SK-N-SH (cell line): ENCODE measurements around the gene R3HDM4. TPM values are rescaled to one million over a fixed set of nuclear protein-coding genes. Genes with fewer than 3 reads are reported as not detected.

Experiments used
- CTCF ChIA-PET: fragments of 300-600, 350-600 bp; formaldehyde crosslinking; extraction: SDS; loops from one replicate; lab custom pipeline; 2021; lab: Yijun Ruan, JAX
- POLR2A ChIA-PET: fragments of 350-600 bp; sonication (Branson Sonifier 250); formaldehyde crosslinking; extraction: SDS; loops from one replicate; lab custom pipeline; 2020; ENCODE audit warnings: antibody characterized with exemption, inconsistent platforms; lab: Yijun Ruan, JAX
- DNase-seq: peaks from one replicate; pipeline ENCODE4 v3.0.0; 2012
- H2AFZ ChIP-seq: fragments of 200-600 bp; sonication (generic); 2 replicates; pipeline ENCODE4 v1.8.1; 2016; ENCODE audit warnings: antibody characterized with exemption, mild to moderate bottlenecking, low read depth
- H3F3A ChIP-seq: fragments of 200-600 bp; sonication (generic); replicated peaks from 2 replicates; pipeline ENCODE3; 2016; ENCODE audit warnings: antibody characterized with exemption, mild to moderate bottlenecking; ENCODE audit not compliant: insufficient read depth
- H3K27ac ChIP-seq, 2 experiments: fragments of 200-500 bp in 1 of 2; fragments of 200-600 bp in 1 of 2; sonication (Bioruptor generic) in 1 of 2; sonication (generic), shearing (Covaris generic) in 1 of 2; 2 replicates each; pipeline versions ENCODE4 v1.5.1 to v1.6.1; 2014 to 2016; ENCODE audit warnings: low read depth in 2 of 2, inconsistent platforms in 1 of 2, low read length in 1 of 2, mild to moderate bottlenecking in 1 of 2, mixed read lengths in 1 of 2
- H3K27me3 ChIP-seq: fragments of 200-600 bp; sonication (generic), shearing (Covaris generic); 2 replicates; pipeline ENCODE4 v1.6.1; 2016; ENCODE audit warnings: mixed run types; ENCODE audit not compliant: insufficient read depth
- H3K36me3 ChIP-seq, 2 experiments: fragments of 200-500 bp in 1 of 2; fragments of 200-600 bp in 1 of 2; sonication (Bioruptor generic) in 1 of 2; sonication (generic) in 1 of 2; replicated peaks in 1 of 2; 2 replicates each; pipeline versions ENCODE3 to v1.5.1; 2014 to 2016; ENCODE audit warnings: low read length in 1 of 2, mild to moderate bottlenecking in 1 of 2; ENCODE audit not compliant: insufficient read depth in 2 of 2, control insufficient read depth in 1 of 2
- H3K4me1 ChIP-seq, 2 experiments: fragments of 200-500 bp in 1 of 2; fragments of 200-600 bp in 1 of 2; sonication (Bioruptor generic) in 1 of 2; sonication (generic), shearing (Covaris generic) in 1 of 2; 2 replicates each; pipeline versions ENCODE4 v1.5.1 to v1.6.1; 2014 to 2016; ENCODE audit warnings: low read depth in 1 of 2, low read length in 1 of 2, mixed run types in 1 of 2; ENCODE audit not compliant: insufficient read depth in 2 of 2, control insufficient read depth in 1 of 2
- H3K4me2 ChIP-seq: fragments of 200-600 bp; sonication (generic), shearing (Covaris generic); 2 replicates; pipeline ENCODE4 v1.6.1; 2017; ENCODE audit warnings: mixed run types
- H3K4me3 ChIP-seq, 2 experiments: fragments of 200-500 bp in 1 of 2; fragments of 200-600 bp in 1 of 2; sonication (Bioruptor generic) in 1 of 2; sonication (generic), shearing (Covaris generic) in 1 of 2; 2 replicates each; pipeline versions ENCODE4 v1.5.1 to v1.8.1; 2014 to 2016; ENCODE audit warnings: low read depth in 2 of 2, inconsistent platforms in 1 of 2, low read length in 1 of 2, mild to moderate bottlenecking in 1 of 2, mixed read lengths in 1 of 2, moderate library complexity in 1 of 2
- H3K79me2 ChIP-seq: fragments of 200-600 bp; sonication (generic); 2 replicates; pipeline ENCODE4 v1.8.1; 2017; ENCODE audit warnings: mild to moderate bottlenecking; ENCODE audit not compliant: insufficient read depth
- H3K9ac ChIP-seq: fragments of 200-600 bp; sonication (generic); 2 replicates; pipeline ENCODE4 v1.6.1; 2017; ENCODE audit warnings: mixed run types
- H3K9me2 ChIP-seq: fragments of 200-600 bp; sonication (generic); 2 replicates; pipeline ENCODE4 v1.6.1; 2017; ENCODE audit warnings: mixed run types
- H3K9me3 ChIP-seq: fragments of 200-600 bp; sonication (generic); 2 replicates; pipeline ENCODE4 v1.6.1; 2017; ENCODE audit warnings: mixed run types, mild to moderate bottlenecking, moderate library complexity
- H4K20me1 ChIP-seq: fragments of 200-600 bp; sonication (generic); 2 replicates; pipeline ENCODE4 v1.6.1; 2017; ENCODE audit warnings: mild to moderate bottlenecking, mixed run types; ENCODE audit not compliant: insufficient read depth
- ELF1 ChIP-seq: IDR thresholded peaks from 2 replicates; pipeline ENCODE4 v1.4.0; 2012
- EP300 ChIP-seq, 2 experiments: IDR thresholded peaks; 2 replicates each; pipeline versions ENCODE4 v1.4.0 to v1.6.1; 2012; ENCODE audit warnings: borderline replicate concordance in 1 of 2, low read depth in 1 of 2, low read length in 1 of 2
- FOXJ3 ChIP-seq: sonication (generic); formaldehyde crosslinking; IDR thresholded peaks from 2 replicates; pipeline ENCODE4 v1.5.1; 2020; ENCODE audit warnings: mild to moderate bottlenecking, missing genetic modification reagents
- FOXM1 ChIP-seq: IDR thresholded peaks from 2 replicates; pipeline ENCODE4 v1.4.0; 2012; ENCODE audit warnings: low read depth, mild to moderate bottlenecking
- MXI1 ChIP-seq: IDR thresholded peaks from 2 replicates; pipeline ENCODE4 v1.6.1; 2012; ENCODE audit warnings: mild to moderate bottlenecking, low read depth, low read length, improper control_type of control experiment
- NFIC ChIP-seq: IDR thresholded peaks from 2 replicates; pipeline ENCODE4 v1.4.0; 2012; ENCODE audit warnings: borderline replicate concordance
- NRF1 ChIP-seq: IDR thresholded peaks from 2 replicates; pipeline ENCODE4 v1.6.1; 2012; ENCODE audit warnings: low read depth, mild to moderate bottlenecking, low read length
- RAD21 ChIP-seq: IDR thresholded peaks from 2 replicates; pipeline ENCODE4 v1.6.1; 2012; ENCODE audit warnings: mild to moderate bottlenecking, low read length
- RFX5 ChIP-seq: IDR thresholded peaks from 2 replicates; pipeline ENCODE4 v1.6.1; 2012; ENCODE audit warnings: mild to moderate bottlenecking, improper control_type of control experiment, low read length
- WGBS: methylation state at CpG from one replicate; pipeline ENCODE4 v1.1.6; 2017; ENCODE audit warnings: low lambda C conversion rate; 5-methylcytosine and 5-hydroxymethylcytosine counted together
- polyA plus RNA-seq, 3 experiments: library from polyadenylated mRNA; depleted of rRNA; stranded (reverse); fragments of >200 nt; gene quantifications; 2 replicates each; pipeline ENCODE4 v1.2.3, GENCODE V29; 2012
- TF ChIP-seq, protein P1 (sequence below): IDR thresholded peaks from 2 replicates; pipeline ENCODE4 v1.6.1; 2012; ENCODE audit warnings: mild to moderate bottlenecking, low read depth, low read length, moderate library complexity

The R3HDM4 gene
- polyA plus RNA-seq, 1 of the 3 experiments (the other 2 are of a cell fraction) = 39.2 TPM

DNA sequence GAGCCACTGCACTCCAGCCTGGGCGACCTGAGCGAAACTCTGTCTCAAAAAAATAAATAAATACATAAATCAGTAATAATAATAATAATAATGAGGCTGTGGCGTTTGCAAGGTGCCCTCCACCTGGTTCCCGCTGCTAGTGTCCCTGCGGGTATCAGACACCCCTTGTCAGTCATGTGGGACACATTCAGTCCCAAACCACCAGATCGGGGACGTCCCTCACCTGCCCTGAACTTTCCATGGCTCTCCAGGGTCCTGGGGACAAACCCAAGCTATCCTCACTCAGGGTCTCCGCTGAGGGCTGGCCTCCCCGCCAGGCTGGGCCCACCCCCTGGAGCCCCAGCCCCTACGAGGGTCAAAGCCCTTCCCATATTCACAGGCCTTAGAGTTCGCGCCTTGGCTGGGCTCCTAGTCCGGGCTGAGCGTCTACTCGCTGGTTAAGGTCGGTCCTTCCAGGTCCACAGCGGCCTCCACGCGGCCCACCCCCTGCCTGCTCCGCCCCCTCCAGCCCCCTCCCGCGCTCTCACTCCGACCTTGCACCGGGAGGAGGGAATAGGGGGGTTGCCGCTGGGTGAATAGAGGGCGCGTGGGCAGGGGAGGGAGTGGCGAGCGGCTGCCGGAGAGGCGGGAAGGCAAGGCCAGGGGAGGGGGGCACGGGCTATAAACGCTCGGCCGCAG is 3.8 kb upstream of the R3HDM4 start:
- DNase-seq = peak; percentile 71
- Histone ChIP-seq H3K27me3 (peaks cover 41% of the 10 kb centered on the region), H3K27ac (no peak overlapping the region), H3K36me3 (no peaks in the 10 kb centered on the region), H3K9me3 (no peaks in the 10 kb centered on the region), H3K4me2 (peak overlapping the region; percentile 63; the same call in 1 of the 2 replicates), H3K9ac (no peak overlapping the region), H4K20me1 (no peaks in the 10 kb centered on the region), H3K4me1 (peaks cover 0 to 15% of the 10 kb centered on the region in 2 experiments; a peak in 2 of 4 replicates), H3K4me3 (peak overlapping the region in 1 of 2 experiments; percentile 34; a peak in 1 of 4 replicates), H3K79me2 (peaks cover 3% of the 10 kb centered on the region; the same call in 1 of the 2 replicates), H3F3A (peaks cover 17% of the 10 kb centered on the region), H3K9me2 (no peaks in the 10 kb centered on the region), H2AFZ (no peak overlapping the region)
- 30% methylated on average over 23 of the region's 35 CpGs for WGBS
- CTCF ChIA-PET = interaction anchor here (0.5 to 11.2 kb wide), 4 partner anchors 53 to 339 kb away, joined by 3 to 161 read pairs (median 19); partner anchors contain the start of genes CFD and WDR18
- TF ChIP-seq ELF1 = no peak
- POLR2A ChIA-PET = no interaction called here

DNA sequence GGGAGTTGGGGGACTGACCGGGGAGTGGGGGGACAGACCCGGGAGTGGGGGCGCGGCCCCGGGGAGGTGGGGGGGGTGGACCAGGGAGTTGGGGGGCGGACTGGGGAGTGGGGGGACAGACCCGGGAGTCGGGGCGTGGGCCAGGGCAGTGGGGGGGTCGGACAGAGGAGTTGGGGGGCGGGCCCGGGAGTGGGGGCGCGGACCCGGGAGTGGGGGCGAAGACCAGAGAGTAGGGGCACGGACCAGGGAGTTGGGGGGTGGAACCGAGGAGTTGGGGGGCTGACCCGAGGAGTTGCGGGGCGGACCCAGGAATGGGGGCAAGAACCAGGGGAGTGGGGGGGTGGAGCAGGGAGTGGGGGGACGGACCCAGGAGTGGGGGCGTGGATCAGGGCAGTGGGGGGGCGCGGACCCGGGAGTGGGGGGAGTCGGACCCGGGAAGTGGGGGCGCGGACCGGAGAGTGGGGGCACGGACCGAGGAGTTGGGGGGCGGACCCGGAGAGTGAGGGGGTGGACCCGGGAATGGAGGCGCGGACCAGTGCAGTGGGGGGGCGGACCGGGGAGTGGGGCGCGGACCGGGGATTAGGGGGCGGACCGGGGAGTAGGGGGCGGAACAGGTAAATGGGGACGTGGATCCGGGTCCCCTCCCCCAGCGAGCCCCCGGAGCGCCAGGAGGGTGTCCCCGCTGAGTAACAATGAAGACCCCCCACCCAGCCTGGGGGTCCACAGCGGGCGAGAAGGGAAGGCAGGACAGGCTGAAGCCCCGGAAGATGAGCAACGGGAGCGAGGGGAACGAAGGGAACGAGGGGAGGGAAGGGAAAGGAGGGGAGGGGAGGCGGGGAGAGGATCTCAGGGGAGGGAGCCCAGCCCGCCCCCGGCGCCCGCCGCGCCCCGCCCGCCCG is 589 bp downstream of the R3HDM4 start:
- Histone ChIP-seq H3K9ac (peak overlapping the region; percentile 73), H3F3A (peaks cover 10% of the 10 kb centered on the region), H3K27me3 (peaks cover 8% of the 10 kb centered on the region), H3K36me3 (no peaks in the 10 kb centered on the region), H3K4me1 (peaks cover 0 to 11% of the 10 kb centered on the region in 2 experiments; a peak in 2 of 4 replicates), H2AFZ (no peak overlapping the region), H3K9me3 (no peaks in the 10 kb centered on the region)
- DNase-seq = no peak
- TF ChIP-seq NFIC = no peak
- peak; percentile 24 for TF ChIP-seq MXI1
- TF ChIP-seq, all 33 proteins: peak for 1
- ChIA-PET CTCF (interaction anchor here (1.4 kb wide), 1 partner anchor 48 kb away, joined by 6 read pairs; no protein-coding TSS in a partner anchor), POLR2A (no interaction called here)
- peaks cover 43% of the 10 kb centered on the region for H3K79me2 ChIP-seq
- peaks cover 23% of the 10 kb centered on the region for H4K20me1 ChIP-seq
- 9% methylated on average over 41 of the region's 69 CpGs for WGBS
- H3K4me3 ChIP-seq = peak overlapping the region; percentile 70 to 73
- H3K27ac ChIP-seq = peak overlapping the region in 1 of 2 experiments; percentile 74; a peak in 1 of 4 replicates
- no peaks in the 10 kb centered on the region for H3K9me2 ChIP-seq
- peak overlapping the region; percentile 68; the same call in 1 of the 2 replicates for H3K4me2 ChIP-seq

DNA sequence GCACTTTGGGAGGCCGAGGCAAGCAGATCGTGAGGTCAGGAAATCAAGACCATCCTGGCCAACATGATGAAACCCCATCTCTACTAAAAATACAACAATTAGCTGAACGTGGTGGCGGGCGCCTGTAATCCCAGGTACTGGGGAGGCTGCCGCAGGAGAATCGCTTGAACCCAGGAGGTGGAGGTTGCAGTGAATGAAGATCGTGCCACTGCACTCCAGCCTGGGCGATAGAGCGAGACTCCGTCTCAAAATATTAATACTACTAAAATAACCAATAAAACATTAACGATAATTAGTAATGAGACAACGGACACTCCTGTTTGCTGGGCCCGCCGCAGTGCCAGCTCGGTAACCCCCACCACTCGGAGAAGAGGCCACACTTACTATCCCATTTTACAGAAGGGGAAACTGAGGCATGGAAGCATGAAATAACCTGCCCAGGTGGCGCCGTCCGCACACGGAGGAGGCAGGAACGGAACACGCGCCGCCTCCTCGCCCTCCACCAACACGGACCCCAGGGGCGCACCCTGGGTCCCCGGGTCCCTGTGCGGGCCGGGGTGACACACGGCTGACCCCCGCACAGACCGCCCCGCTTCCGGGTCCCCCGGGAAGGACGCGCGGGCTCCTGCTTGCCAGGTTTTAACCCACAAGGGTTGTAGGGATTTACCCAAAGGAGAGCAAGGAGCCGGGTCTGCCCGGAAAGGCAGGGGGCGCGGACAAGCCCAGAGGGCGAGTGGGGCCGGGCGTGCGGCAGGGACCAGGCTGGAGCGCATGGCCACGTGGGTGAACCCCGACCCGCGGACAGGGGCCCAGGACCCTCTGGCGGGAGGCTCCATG is 1.6 kb downstream of the R3HDM4 start:
- peak; percentile 59 for DNase-seq
- H3K9me3 ChIP-seq = no peaks in the 10 kb centered on the region
- POLR2A ChIA-PET = no interaction called here
- peaks cover 10% of the 10 kb centered on the region for H3F3A ChIP-seq
- 88% methylated on average over 54 of the region's 54 CpGs for WGBS
- H3K9ac ChIP-seq = no peak overlapping the region
- CTCF ChIA-PET = interaction anchor here (1.2 kb wide), 1 partner anchor 48 kb away, joined by 3 read pairs; no protein-coding TSS in a partner anchor
- 0 out of 4 replicates have a peak overlapping the region, but pooled peaks of 1 of the 2 experiments have one; percentile 7 for H3K4me3 ChIP-seq
- peaks cover 32% of the 10 kb centered on the region for H4K20me1 ChIP-seq
- H3K4me1 ChIP-seq = peaks cover 0 to 4% of the 10 kb centered on the region in 2 experiments; a peak in 2 of 4 replicates
- H2AFZ ChIP-seq = no peak overlapping the region
- H3K36me3 ChIP-seq = no peaks in the 10 kb centered on the region
- H3K4me2 ChIP-seq = peak overlapping the region; percentile 62; the same call in 1 of the 2 replicates
- peaks cover 53% of the 10 kb centered on the region for H3K79me2 ChIP-seq
- H3K27ac ChIP-seq = no peak overlapping the region
- H3K27me3 ChIP-seq = no peaks in the 10 kb centered on the region
- H3K9me2 ChIP-seq = no peaks in the 10 kb centered on the region
- TF ChIP-seq NRF1 = no peak
- TF ChIP-seq RFX5 = no peak
- TF ChIP-seq FOXM1 = no peak
- TF ChIP-seq RAD21 = no peak
- TF ChIP-seq ELF1 = no peak
- TF ChIP-seq, protein P1, sequence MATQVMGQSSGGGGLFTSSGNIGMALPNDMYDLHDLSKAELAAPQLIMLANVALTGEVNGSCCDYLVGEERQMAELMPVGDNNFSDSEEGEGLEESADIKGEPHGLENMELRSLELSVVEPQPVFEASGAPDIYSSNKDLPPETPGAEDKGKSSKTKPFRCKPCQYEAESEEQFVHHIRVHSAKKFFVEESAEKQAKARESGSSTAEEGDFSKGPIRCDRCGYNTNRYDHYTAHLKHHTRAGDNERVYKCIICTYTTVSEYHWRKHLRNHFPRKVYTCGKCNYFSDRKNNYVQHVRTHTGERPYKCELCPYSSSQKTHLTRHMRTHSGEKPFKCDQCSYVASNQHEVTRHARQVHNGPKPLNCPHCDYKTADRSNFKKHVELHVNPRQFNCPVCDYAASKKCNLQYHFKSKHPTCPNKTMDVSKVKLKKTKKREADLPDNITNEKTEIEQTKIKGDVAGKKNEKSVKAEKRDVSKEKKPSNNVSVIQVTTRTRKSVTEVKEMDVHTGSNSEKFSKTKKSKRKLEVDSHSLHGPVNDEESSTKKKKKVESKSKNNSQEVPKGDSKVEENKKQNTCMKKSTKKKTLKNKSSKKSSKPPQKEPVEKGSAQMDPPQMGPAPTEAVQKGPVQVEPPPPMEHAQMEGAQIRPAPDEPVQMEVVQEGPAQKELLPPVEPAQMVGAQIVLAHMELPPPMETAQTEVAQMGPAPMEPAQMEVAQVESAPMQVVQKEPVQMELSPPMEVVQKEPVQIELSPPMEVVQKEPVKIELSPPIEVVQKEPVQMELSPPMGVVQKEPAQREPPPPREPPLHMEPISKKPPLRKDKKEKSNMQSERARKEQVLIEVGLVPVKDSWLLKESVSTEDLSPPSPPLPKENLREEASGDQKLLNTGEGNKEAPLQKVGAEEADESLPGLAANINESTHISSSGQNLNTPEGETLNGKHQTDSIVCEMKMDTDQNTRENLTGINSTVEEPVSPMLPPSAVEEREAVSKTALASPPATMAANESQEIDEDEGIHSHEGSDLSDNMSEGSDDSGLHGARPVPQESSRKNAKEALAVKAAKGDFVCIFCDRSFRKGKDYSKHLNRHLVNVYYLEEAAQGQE = no peak
- no peak for TF ChIP-seq EP300 (IDR thresholded peaks at IDR 0.05; ENCODE audit: borderline replicate concordance in 1 of 2, low read depth in 1 of 2, low read length in 1 of 2)
- no peak for TF ChIP-seq FOXJ3 (CRISPR knock-in tag)
